ENCODE data around the gene IL1RL2.

The IL1RL2 gene

DNA sequence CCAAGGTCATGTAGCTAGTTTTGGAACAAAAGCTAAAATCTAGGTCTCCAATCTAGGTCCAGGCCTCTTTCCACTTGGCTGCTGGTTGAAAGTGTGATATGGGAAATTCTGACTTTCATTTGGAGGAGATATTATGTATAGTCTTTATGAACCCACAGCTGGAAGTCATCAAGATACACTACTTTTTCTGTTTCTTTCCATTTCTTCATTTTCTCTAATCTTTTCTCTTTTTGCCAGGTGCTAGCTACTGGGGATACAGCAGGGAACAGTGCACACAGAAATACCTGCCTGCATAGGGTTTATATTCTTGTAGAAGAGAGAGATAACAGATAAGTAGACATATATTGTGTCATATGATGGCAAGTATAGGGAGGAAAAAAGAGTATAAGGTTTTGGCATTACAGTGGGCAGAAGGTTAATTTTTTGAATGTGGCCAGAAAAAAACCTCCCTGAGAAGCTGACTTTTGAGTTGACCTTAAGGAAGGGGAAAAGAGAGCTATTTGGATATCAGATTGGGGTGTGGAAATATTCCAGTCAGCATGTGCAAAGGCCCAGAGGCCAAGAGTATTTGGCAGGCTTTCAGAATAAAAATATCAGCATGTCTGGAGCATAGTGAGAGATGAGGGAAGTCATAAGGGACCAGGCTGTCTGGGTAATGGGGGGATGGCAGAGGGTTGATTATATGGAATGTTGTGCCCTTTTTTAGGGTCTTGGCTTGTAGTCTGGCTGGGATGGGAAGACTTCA lies 28.6 kb upstream of the IL1RL2 start:
- no peak for DNase-seq (ENCODE audit: low read depth)

DNA sequence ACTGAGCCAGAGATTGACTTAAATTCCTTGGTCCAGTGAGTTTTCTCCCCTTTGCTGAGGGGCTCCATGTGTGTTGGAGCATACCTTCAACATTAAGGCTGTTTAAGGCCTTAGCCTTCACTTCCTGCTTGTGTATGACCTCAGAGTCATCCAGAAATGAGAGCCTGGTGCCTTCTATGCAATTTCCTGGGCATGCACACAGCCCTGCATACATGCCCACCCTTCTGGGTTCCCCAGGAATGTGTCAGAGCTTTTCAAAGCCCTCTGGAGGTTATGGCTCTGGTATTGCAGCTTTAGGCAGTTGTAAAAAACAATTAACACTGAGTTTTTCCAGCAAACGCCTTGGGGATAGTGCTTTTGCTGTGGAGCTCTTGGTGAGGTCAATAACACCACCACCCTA lies 27.5 kb upstream of the IL1RL2 start:
- no peak for DNase-seq (ENCODE audit: low read depth)

DNA sequence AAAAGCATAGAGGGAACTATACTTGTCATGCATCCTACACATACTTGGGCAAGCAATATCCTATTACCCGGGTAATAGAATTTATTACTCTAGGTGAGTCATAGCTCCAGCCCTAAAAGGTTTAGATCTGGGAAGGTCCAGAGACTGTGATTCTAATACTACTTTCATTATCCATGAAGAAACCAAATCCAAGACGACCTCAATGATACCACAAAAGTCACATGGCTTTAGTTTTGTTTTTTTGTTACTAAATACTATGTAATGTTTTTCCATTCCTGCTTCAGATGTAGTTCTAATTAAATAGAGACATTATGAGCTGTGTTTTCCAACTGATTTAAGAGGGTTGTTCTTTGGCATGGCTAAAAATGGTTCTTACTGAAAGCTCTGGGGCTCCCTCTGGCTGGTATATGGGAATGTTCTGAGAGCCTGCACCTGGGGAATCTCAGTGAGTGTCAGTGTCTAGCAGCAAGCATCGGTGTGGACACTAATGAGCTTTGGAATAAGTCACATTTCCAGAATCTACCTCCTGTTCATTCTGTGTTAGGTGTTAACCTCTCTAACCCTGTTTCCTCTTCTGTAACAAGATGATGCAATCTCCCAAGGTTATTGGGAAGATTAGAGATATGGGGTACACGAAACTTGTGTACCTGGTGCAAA lies 20.5 kb upstream of the IL1RL2 start:
- DNase-seq (ENCODE audit: low read depth) = no peak

DNA sequence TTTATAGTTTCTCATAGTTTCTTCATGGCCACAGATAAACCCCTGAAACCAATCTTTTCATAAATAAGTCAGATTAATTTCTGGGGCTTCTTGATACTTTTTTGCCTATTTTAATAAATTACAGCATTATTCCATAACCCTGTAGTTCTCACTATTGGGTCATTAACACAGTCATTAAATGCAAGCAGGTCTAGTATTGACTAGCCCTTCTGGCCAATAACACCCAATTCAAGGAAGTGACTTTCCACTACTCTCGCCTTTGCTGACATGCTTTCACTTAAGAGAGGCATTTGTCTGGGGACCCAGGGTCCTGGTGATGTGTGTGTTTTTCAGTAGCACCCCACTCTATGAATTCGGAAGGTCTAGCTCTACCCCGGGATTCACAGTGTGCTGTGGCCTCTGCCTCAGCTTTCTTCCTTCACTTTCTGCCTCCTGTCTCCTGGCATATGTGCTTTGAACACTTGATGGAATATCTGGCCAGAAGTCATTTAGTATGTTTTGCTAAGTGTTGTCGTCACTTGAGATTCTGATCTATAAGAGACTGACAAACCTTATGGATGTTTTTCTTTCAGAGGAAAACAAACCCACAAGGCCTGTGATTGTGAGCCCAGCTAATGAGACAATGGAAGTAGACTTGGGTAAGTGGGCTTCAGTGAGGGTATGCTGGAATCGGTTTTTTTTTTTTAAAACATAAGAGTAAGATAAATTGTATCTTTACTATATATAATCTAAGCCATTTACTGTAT lies 18.6 kb upstream of the IL1RL2 start:
- no peak for DNase-seq (ENCODE audit: low read depth)

DNA sequence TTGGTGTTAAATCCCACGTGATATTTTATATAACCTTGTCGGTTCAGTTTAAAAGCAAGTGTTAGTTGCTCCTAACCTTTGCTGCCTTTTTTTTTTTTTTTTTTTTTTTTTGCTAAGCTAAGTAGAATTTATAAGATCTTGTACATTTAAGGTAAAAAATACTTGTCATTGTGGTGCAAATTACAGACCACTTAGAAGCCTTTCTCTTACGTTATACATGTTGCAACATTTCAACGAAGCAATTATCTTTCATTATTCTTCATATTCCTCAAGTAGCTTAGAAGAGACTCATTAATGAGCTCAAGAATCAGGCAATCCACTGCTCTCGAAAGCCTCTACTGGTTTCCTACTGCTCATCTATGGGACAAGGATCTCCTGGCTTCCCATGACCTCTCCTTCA lies 14.9 kb upstream of the IL1RL2 start:
- DNase-seq (ENCODE audit: low read depth) = no peak

DNA sequence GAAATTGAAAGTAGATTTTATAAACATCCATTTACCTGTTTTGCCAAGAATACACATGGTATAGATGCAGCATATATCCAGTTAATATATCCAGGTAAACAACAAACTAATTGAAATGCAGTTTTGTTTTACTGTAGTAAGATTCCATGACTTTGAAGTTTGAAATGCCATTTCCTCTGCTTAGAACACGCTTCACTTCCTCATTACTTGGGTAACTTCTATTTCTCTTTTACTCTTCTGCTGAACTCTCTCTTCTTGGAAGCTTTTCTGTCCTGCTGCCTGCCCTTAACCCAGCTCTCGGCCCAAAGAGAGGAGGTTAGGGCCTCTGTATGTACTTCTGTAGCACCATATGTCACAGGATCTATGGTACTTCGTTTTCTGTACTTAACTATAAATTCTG lies 14.1 kb upstream of the IL1RL2 start:
- DNase-seq (ENCODE audit: low read depth) = no peak

DNA sequence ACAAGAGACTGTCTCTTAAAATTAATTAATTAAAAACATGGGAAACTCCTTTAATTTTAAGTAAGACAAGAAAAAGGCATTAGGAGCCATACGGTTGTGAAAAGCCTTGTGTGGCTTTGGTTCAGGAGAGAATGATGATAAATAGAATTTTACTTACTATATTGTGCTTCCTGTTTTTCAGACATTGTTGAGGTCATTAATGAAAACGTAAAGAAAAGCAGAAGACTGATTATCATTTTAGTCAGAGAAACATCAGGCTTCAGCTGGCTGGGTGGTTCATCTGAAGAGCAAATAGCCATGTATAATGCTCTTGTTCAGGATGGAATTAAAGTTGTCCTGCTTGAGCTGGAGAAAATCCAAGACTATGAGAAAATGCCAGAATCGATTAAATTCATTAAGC lies 10.7 kb upstream of the IL1RL2 start:
- DNase-seq (ENCODE audit: low read depth) = no peak

DNA sequence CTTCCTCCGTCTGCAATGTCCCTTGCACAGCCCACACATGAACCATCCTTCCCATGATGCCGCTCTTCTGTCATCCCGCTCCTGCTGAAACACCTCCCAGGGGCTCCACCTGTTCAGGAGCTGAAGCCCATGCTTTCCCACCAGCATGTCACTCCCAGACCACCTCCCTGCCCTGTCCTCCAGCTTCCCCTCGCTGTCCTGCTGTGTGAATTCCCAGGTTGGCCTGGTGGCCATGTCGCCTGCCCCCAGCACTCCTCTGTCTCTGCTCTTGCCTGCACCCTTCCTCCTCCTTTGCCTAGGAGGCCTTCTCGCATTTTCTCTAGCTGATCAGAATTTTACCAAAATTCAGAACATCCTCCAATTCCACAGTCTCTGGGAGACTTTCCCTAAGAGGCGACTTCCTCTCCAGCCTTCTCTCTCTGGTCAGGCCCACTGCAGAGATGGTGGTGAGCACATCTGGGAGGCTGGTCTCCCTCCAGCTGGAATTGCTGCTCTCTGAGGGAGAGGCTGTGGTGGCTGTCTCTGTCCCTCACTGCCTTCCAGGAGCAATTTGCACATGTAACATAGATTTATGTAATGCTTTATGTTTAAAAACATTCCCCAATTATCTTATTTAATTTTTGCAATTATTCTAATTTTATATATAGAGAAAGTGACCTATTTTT lies 8.9 kb upstream of the IL1RL2 start:
- no peak for DNase-seq (ENCODE audit: low read depth)

DNA sequence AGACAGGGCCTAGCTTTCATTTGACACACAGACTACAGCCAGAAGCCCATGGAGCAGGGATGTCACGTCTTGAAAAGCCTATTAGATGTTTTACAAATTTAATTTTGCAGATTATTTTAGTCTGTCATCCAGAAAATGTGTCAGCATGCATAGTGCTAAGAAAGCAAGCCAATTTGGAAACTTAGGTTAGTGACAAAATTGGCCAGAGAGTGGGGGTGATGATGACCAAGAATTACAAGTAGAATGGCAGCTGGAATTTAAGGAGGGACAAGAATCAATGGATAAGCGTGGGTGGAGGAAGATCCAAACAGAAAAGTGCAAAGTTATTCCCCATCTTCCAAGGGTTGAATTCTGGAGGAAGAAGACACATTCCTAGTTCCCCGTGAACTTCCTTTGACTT lies 7.8 kb upstream of the IL1RL2 start:
- no peak for DNase-seq (ENCODE audit: low read depth)

DNA sequence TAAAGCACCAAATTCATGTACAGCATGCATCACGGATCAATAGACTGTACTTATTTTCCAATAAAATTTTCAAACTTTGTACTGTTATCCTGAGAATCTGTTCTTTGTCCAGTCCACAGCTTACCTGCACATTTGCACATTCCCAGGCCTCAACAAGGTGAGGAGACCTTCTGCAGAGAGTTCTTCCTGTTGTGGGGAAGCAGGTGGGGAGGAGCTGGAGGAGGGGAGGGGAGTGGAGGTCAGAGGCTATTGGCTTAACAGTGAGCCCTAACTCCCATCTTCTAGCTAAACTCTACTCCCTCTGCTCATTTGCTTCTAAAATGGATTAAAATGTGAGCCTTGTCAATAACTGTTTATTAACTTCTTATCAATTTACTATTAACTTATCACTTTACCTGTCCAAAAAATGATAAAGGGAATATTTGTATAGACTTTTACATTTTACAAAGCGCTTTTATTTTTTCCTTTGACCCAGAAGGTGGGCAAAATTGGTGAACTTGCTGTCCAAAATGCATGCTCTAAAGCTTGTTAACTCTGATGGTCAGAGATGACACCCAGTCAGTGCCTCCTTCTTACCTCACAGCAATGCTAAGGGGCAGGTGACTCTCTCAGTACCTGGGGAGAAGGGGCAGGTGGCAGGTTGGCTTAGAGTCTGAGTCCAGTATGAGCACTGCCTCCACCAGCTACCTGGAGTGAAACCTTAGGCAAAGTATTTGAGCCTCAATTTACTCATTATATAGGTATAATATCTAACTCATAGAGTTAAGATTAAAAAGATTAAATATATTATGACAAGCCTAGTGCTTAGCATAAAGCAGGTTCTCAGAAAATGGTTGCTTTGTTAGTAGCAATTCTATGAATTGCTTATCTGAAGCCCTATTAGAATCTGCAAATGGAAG lies 6.8 kb upstream of the IL1RL2 start:
- no peak for DNase-seq (ENCODE audit: low read depth)

DNA sequence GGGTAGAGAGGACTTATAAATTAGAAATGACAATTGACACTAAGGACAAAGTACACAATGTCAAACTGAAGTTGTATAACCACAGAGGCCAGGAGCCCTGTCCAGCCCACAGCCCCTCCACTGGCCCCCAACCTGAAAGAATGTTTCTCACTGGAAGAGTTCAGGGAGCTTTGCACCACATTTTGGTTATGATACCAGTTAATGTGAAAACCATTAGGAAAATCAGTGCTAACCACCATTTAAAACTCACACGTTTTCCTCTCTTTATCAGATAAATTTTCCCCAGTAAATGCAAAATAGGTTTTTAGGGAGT lies 6.2 kb upstream of the IL1RL2 start:
- DNase-seq (ENCODE audit: low read depth) = no peak

DNA sequence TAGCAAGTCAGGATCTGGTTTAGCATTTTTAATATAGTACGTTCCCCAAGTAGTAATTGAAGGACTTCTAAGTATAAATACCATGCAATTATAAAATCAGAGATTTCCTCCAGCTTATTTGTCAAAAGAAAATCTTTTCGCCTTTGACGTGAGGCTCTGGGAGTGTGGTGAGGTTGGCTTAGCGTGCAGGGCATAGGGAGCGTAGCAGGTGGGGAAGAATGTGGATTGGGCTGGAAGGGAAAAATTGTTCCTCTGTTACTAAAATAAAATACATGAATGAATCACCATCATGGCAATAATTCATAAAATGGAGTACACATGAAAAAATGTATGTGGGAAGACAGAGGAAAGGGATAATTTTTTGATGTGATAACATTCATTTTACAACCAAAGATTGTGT lies 5.4 kb upstream of the IL1RL2 start:
- no peak for DNase-seq (ENCODE audit: low read depth)

DNA sequence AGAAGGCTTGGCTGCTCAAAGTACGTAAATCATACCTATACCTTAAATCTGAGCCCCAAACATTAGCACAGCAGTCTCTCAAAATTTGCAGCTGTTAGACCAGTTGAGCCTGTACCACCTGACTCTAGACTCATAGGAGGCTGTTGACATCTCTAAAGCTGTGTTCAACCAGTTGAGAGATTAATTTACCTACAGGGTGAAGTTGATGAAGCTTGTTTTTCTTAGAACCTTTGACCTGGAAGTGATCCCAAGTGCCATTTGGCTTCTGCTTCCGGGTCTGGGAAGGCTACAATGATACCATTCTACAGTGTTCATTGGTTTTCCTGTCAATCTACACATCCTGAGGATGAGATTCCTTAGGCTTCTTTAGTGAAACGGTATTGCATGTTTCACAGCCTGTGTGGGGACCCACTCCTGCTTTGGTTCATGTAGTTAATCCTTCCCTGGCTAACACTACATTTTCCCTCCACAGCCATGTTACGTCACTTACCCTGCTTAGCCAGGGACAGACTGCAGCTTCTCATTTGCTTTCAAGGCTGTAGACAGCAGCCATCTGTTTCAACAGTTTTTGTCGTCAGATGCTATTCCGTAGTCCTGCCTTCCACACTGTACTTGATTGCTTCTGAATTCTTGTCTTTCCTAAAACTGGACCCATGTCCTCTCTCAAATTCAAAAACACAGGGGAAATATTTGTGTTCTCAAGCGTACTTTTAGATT lies 4.7 kb upstream of the IL1RL2 start:
- DNase-seq (ENCODE audit: low read depth) = no peak

DNA sequence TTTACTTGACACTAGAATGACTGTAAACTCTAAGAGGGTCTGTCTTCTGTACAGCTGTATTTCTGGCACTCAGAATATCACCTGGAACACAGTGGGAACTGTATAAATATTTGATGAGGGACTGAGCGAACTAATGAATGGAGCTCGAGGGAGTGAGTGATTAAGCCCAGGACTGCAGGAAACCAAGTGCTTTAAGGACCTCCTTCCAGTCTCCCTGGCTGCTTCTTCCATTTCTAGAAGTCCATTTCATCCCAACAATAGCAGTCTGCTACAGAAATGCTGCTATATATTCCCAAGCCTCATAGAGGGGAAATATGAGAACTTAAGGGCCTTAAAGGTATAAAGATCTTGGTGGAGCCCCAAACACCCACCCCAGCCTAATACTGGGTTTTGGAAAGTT lies 2.8 kb upstream of the IL1RL2 start:
- DNase-seq (ENCODE audit: low read depth) = no peak

DNA sequence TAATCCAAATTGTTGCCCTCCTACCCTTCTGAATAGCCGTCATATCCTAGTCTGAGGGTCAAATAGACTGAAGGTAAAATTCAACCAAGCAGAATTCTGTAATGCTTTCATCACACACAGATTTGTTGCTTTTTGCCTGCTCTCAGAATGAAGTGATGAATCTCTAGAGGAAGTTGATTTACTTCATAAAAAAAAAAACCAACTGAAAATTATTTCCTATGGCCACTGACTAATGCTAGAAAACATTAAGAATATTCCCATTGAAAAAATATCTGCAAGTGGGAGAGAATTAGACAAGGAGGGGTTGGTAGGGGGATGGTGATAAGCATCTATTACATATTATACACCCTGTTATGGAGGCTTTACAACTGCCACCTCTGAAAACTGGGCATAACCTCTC lies 2.3 kb upstream of the IL1RL2 start:
- no peak for DNase-seq (ENCODE audit: low read depth)

DNA sequence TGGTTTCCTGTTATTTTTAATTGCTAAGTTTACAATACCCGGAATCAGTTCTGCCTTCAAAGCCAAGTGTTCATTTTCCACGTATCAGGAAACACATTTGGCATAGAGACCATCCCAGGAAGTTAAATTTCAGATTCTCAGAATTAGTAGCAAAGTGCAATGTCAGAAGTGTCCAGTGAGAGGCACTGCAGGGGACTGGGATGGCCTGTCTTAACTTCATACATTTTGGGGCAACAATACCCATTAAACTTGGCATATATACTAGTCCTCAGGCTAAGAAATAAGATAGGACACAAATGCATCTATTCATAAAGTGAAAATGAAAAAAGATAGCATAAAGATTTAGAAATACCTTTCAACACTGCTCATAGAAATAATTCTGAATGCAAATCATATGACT lies 1.5 kb upstream of the IL1RL2 start:
- DNase-seq (ENCODE audit: low read depth) = no peak

DNA sequence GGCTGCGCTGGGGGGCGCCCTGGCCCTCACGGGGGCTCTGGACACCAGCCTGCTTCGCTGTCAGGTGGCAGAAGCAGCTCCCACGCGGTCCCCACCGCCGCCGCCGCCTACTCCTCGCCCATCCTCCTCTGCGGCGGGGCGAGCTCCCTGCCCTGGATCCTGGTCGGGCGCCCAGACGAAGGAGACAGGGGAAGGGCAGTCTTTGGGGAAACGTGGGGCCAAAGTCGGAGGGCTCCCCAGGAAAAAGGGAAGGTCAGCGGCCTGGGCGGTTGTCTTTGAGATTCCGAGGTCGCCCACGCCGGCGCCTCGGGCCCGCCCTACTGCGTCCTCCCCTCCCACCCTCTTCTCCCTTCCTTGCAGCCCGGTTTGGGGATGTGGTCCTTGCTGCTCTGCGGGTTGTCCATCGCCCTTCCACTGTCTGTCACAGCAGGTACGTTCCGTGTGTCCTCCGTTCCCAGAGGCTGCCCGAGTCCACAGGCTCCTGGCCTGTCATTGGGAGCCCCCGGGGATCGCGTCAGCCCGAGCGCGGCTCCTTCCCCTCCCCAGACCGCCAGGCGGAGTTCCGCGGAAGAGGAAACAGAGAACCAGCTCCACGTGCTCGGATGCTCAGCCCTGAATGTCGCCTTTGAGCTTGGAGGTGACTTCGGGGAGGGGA lies 800 bp downstream of the IL1RL2 start:
- peak; percentile 19 for DNase-seq (ENCODE audit: low read depth)

DNA sequence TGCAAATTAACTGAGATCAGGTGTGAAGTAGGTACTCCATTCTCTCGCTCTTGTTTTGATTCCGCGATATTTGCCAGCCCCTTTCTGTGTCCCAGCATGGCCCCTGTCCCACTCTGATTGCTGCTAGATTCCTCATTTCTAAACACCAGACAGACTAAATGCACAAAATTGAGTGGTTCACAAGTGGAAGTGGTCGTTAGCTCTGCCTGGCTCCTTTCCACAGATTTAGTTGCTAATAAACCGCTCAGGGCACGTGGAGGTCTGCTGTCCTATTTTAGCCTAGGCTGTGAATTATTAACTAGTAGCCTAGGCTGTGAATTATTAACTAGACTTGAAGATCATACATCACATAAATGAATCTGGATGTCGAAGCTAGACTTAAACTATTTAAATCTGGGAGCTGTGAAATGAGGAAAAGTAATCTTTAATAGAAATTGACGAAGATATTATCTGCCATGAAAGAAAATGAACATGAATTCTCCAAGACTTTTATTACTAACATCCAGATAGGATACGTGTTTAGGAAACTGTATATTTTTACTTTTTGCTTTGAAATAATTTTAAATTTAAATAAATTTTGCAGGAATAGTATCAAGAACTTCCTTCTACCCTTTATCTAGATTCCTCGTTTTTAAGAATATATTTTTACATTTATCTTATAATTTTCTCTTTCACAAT lies 3.7 kb downstream of the IL1RL2 start:
- no peak for DNase-seq (ENCODE audit: low read depth)

DNA sequence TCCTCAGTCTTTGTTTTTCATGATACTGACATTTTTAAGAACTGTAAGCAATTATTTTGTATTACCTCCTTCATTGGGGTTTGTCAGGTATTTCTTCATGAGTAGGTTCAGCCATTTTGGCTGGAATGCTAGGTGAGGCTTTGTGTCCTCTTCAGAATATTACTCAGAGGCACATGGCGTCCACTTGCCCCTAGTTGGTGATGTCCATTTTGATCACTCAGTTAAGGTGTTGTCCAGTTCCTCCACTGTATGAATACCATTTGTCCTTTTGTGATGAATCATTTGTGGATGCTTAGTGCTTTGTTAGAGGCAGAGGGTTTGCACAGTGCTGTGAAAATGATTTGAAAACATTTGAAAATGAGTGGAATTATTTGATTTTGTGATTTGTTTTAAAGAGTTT lies 4.7 kb downstream of the IL1RL2 start:
- no peak for DNase-seq (ENCODE audit: low read depth)

DNA sequence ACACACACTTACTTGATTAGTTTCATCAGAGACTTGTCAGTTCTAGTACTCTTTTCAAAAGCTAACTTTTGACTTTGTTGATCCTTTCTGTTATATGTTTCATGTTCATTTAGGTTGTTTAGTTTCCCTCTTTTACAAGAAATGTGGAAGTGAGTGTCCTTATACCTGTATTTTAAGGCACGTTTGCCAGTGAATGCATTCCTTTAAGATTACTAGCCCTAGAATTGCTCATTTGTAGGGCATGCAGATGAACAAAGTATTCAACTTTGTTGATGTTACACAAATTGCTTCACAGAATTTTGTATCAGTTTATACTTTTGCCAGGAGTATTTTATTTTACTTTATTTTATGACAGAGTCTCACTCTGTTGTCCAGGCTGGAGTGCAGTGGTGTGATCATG lies 6.3 kb downstream of the IL1RL2 start:
- DNase-seq (ENCODE audit: low read depth) = no peak
